GM23338 (cell line): ENCODE measurements around the gene NRL.

Experiments
- EZH2 ChIP-seq: fragments of 200-600 bp; sonication (generic); IDR thresholded peaks from one replicate; pipeline ENCODE4 v1.8.0; 2017; ENCODE audit warnings: antibody characterized with exemption, mild to moderate bottlenecking, low read depth; ENCODE audit not compliant: unreplicated experiment
- JUNB ChIP-seq: IDR thresholded peaks from one replicate; pipeline ENCODE4 v1.6.1; 2016; ENCODE audit warnings: antibody characterized with exemption; ENCODE audit not compliant: unreplicated experiment
- POLR2AphosphoS5 ChIP-seq: IDR thresholded peaks from 2 replicates; pipeline ENCODE4 v1.6.1; 2016; ENCODE audit warnings: antibody characterized with exemption, low read depth
- TF ChIP-seq, protein P1 (sequence below), 2 experiments: fragments of 200-600 bp in 1 of 2; sonication (generic) in 1 of 2; conservative IDR thresholded peaks; 2 replicates each; pipeline versions ENCODE4 v1.5.1 to v1.6.1; 2016 to 2017; ENCODE audit warnings: antibody characterized with exemption in 2 of 2, low read depth in 2 of 2, mild to moderate bottlenecking in 2 of 2, moderate library complexity in 1 of 2

DNA sequence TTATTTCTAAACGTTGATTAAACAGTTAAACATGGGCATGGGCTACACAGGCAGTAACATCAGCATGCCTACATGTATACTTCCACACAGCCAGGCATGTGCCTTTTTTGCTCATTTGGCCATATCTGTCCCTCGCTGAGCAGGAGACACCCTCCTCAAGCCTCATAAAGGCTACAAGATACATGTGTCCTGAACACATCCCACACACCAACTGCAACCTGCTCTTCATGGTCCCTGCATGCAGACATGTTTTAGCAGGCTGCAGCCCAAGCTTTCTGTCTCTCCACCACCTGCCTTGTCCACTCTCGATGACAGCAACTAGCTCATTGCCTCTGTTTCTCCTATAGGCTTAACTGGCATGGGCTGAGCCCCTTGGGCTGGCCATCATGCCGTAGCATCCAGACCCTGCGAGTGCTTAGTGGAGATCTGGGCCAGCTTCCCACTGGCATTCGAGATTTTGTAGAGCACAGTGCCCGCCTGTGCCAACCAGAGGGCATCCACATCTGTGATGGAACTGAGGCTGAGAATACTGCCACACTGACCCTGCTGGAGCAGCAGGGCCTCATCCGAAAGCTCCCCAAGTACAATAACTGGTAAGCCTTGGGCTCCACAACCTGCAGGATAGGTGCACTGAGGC is 18.1 kb downstream of the NRL start:
- TF ChIP-seq, protein P1, sequence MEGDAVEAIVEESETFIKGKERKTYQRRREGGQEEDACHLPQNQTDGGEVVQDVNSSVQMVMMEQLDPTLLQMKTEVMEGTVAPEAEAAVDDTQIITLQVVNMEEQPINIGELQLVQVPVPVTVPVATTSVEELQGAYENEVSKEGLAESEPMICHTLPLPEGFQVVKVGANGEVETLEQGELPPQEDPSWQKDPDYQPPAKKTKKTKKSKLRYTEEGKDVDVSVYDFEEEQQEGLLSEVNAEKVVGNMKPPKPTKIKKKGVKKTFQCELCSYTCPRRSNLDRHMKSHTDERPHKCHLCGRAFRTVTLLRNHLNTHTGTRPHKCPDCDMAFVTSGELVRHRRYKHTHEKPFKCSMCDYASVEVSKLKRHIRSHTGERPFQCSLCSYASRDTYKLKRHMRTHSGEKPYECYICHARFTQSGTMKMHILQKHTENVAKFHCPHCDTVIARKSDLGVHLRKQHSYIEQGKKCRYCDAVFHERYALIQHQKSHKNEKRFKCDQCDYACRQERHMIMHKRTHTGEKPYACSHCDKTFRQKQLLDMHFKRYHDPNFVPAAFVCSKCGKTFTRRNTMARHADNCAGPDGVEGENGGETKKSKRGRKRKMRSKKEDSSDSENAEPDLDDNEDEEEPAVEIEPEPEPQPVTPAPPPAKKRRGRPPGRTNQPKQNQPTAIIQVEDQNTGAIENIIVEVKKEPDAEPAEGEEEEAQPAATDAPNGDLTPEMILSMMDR (conservative IDR thresholded peaks at IDR 0.05; ENCODE audit: low read depth in 2 of 2): no peak
- no peak for TF ChIP-seq EZH2
- no peak for TF ChIP-seq JUNB
- TF ChIP-seq POLR2AphosphoS5: peak; percentile 63
